H1 (cell line): ENCODE measurements around the gene BCAR3.

Experiments used
- ATF3 ChIP-seq: IDR thresholded peaks from 2 replicates; pipeline ENCODE4 v1.6.1; 2011; ENCODE audit warnings: low read depth, mild to moderate bottlenecking, low read length; ENCODE audit not compliant: insufficient read depth
- CREB1 ChIP-seq: IDR thresholded peaks from 2 replicates; pipeline ENCODE4 v1.6.1; 2012; ENCODE audit warnings: inconsistent platforms
- KDM5A ChIP-seq: fragments of 200-600 bp; IDR thresholded peaks from 2 replicates; pipeline ENCODE4 v1.7.1; 2012; ENCODE audit warnings: mild to moderate bottlenecking, low read length, inconsistent platforms, mixed read lengths
- RBBP5 ChIP-seq: IDR thresholded peaks from 2 replicates; pipeline ENCODE4 v1.7.1; 2012; ENCODE audit warnings: low read depth, mild to moderate bottlenecking, inconsistent platforms, low read length, moderate library complexity, borderline replicate concordance
- USF2 ChIP-seq: IDR thresholded peaks from 2 replicates; pipeline ENCODE4 v1.6.1; 2011; ENCODE audit warnings: low read length, improper control_type of control experiment
- TF ChIP-seq, protein P1 (sequence below), 3 experiments: IDR thresholded peaks; 1 replicate in 2 of 3; 2 replicates in 1 of 3; pipeline versions ENCODE4 v1.5.1 to v1.6.1; 2011; ENCODE audit warnings: low read length in 3 of 3, mild to moderate bottlenecking in 3 of 3, inconsistent platforms in 2 of 3, low read depth in 1 of 3, moderate library complexity in 1 of 3; ENCODE audit not compliant: insufficient read depth in 1 of 3; ENCODE audit errors: control extremely low read depth in 1 of 3

DNA sequence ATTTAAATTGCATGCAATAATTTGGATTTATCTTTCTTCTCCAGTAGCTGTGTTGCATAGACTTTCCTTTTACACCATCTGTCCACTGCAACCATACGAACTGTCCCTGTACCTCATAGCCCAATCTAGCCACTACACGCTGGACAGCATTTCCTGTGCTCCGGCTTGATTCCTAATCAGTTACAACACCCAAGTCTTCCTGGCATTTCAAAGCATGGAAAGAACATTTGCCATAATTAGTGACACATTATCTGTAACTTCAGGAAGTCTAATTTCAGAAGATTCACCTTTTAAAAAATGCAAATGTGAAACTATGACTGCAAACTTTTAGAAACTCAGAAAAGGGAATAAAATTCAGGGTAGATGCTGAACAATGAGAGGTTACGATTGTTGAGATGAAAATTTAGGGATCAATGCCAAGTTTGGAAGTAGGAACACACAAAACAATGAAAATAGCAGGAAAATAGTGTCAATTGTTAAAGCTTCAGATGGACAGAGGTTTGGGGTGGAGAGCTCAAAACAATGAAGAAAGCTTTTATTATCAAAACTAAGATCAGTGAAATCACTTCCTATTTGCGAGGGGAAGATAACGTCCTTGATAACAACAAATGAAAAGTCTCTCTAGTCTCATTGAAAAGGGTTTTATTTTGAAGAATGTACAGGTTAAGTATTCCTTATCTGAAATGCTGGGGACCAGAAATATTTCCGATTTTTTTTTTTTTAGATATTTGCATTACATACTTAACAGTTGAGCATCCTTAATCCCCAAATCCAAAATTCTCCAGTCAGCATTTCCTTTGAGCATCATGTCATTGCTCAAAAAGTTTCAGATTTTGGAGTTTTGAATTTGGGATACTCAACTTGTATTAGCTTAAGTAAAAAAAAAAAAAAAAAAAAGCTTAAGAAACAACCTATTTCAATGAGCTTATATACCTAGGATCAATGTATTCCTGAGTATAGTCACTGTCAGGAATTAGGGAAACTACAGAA lies 126.5 kb downstream of the BCAR3 start:
- TF ChIP-seq, protein P1, sequence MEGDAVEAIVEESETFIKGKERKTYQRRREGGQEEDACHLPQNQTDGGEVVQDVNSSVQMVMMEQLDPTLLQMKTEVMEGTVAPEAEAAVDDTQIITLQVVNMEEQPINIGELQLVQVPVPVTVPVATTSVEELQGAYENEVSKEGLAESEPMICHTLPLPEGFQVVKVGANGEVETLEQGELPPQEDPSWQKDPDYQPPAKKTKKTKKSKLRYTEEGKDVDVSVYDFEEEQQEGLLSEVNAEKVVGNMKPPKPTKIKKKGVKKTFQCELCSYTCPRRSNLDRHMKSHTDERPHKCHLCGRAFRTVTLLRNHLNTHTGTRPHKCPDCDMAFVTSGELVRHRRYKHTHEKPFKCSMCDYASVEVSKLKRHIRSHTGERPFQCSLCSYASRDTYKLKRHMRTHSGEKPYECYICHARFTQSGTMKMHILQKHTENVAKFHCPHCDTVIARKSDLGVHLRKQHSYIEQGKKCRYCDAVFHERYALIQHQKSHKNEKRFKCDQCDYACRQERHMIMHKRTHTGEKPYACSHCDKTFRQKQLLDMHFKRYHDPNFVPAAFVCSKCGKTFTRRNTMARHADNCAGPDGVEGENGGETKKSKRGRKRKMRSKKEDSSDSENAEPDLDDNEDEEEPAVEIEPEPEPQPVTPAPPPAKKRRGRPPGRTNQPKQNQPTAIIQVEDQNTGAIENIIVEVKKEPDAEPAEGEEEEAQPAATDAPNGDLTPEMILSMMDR (IDR thresholded peaks at IDR 0.05; ENCODE audit: control extremely low read depth in 1 of 3, insufficient read depth in 1 of 3, low read depth in 1 of 3, low read length in 3 of 3): no peak
- TF ChIP-seq CREB1: no peak
- TF ChIP-seq KDM5A: no peak
- TF ChIP-seq USF2: no peak
- TF ChIP-seq RBBP5: no peak
- no peak for TF ChIP-seq ATF3
